ENCODE results near the gene HEATR3.

The HEATR3 gene

GRCh38 chr16:50139580-50139979 lies 73.8 kb downstream of the HEATR3 start:
- Histone ChIP-seq H4K20me1 (ENCODE audit: insufficient read depth) (no peaks in the 10 kb centered on the region), H3K9ac (no peak overlapping the region), H3K4me3 (IDR thresholded peaks at IDR 0.05; ENCODE audit: insufficient read depth, low read depth, low read length) (no peak overlapping the region), H3K4me1 (ENCODE audit: low read depth, poor library complexity, severe bottlenecking) (peaks cover 15% of the 10 kb centered on the region), H3K79me2 (ENCODE audit: insufficient read depth, low read depth) (no peaks in the 10 kb centered on the region), H2AFZ (ENCODE audit: low read depth) (no peak overlapping the region), H3K36me3 (ENCODE audit: insufficient read depth) (no peaks in the 10 kb centered on the region), H3K27ac (no peak overlapping the region), H3K4me2 (no peak overlapping the region), H3K27me3 (ENCODE audit: insufficient read depth, low read depth) (no peaks in the 10 kb centered on the region)
- no peak for TF ChIP-seq CTCF (conservative IDR thresholded peaks at IDR 0.05; ENCODE audit: low read depth, low read length)

DNA sequence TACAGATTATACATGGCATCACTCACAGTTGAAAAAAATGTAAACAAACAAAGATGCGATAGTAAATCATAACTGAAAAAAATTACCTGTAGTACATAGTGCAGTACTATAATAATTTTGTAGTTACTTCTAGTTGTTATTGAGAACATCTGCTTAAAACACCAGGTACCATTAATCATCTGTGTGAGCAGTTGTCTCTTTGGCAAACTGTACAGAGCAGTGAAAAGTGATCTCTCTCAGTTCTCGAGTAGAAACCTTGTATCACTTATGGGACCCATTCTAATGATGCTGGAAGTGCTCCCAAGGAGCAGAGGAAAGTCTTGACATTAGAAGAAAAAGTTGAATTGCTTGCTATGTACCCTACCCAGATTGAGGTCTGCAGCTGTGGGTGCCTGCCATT lies 78.4 kb downstream of the HEATR3 start:
- H4K20me1 ChIP-seq (ENCODE audit: insufficient read depth), result no peaks in the 10 kb centered on the region
- no peak for TF ChIP-seq CTCF (conservative IDR thresholded peaks at IDR 0.05; ENCODE audit: low read depth, low read length)
- no peaks in the 10 kb centered on the region for H3K36me3 ChIP-seq (ENCODE audit: insufficient read depth)
- H3K79me2 ChIP-seq (ENCODE audit: insufficient read depth, low read depth), result no peaks in the 10 kb centered on the region
- no peaks in the 10 kb centered on the region for H3K4me1 ChIP-seq (ENCODE audit: low read depth, poor library complexity, severe bottlenecking)
- H3K4me2 ChIP-seq, result no peak overlapping the region
- H2AFZ ChIP-seq (ENCODE audit: low read depth), result no peak overlapping the region
- no peaks in the 10 kb centered on the region for H3K27me3 ChIP-seq (ENCODE audit: insufficient read depth, low read depth)
- H3K4me3 ChIP-seq (IDR thresholded peaks at IDR 0.05; ENCODE audit: insufficient read depth, low read depth, low read length), result no peak overlapping the region
- no peak overlapping the region for H3K9ac ChIP-seq
- H3K27ac ChIP-seq, result no peak overlapping the region

- Histone ChIP-seq H3K27me3 (ENCODE audit: insufficient read depth, low read depth) (no peaks in the 10 kb centered on the region), H2AFZ (ENCODE audit: low read depth) (no peak overlapping the region), H3K79me2 (ENCODE audit: insufficient read depth, low read depth) (no peaks in the 10 kb centered on the region), H3K9ac (no peak overlapping the region), H3K4me2 (no peak overlapping the region), H3K4me3 (IDR thresholded peaks at IDR 0.05; ENCODE audit: insufficient read depth, low read depth, low read length) (no peak overlapping the region), H3K4me1 (ENCODE audit: low read depth, poor library complexity, severe bottlenecking) (peaks cover 15% of the 10 kb centered on the region), H3K27ac (no peak overlapping the region), H3K36me3 (ENCODE audit: insufficient read depth) (no peaks in the 10 kb centered on the region), H4K20me1 (ENCODE audit: insufficient read depth) (no peaks in the 10 kb centered on the region)
- no peak for TF ChIP-seq CTCF (conservative IDR thresholded peaks at IDR 0.05; ENCODE audit: low read depth, low read length)
Measured at GRCh38 chr16:50146479-50147435, 81.0 kb downstream of the HEATR3 start.

- peaks cover 26% of the 10 kb centered on the region for H3K79me2 ChIP-seq (ENCODE audit: insufficient read depth, low read depth)
- H3K4me1 ChIP-seq (ENCODE audit: low read depth, poor library complexity, severe bottlenecking), result peaks cover 30% of the 10 kb centered on the region
- H3K36me3 ChIP-seq (ENCODE audit: insufficient read depth), result no peaks in the 10 kb centered on the region
- peak overlapping the region; percentile 70 for H3K4me2 ChIP-seq
- H3K27ac ChIP-seq, result peak overlapping the region; percentile 86
- no peaks in the 10 kb centered on the region for H3K27me3 ChIP-seq (ENCODE audit: insufficient read depth, low read depth)
- no peak for TF ChIP-seq CTCF (conservative IDR thresholded peaks at IDR 0.05; ENCODE audit: low read depth, low read length)
- H3K9ac ChIP-seq, result peak overlapping the region; percentile 82; the same call in 1 of the 2 replicates
- H3K4me3 ChIP-seq (IDR thresholded peaks at IDR 0.05; ENCODE audit: insufficient read depth, low read depth, low read length), result no peak overlapping the region
- H2AFZ ChIP-seq (ENCODE audit: low read depth), result peak overlapping the region; percentile 58
- peaks cover 7% of the 10 kb centered on the region for H4K20me1 ChIP-seq (ENCODE audit: insufficient read depth)
Measured at GRCh38 chr16:50151322-50151721, 85.6 kb downstream of the HEATR3 start.

All from KMS-11 (cell line).